ENCODE measurements around the gene MYT1. TPM values are rescaled to one million over a fixed set of nuclear protein-coding genes. Genes with fewer than 3 reads are reported as not detected.
"Not testable (repeated sequence)": the region's sequence is repeated elsewhere in the genome, so short reads cannot be mapped to it uniquely, and the experiment has no call there.

MYT1 gene
- total RNA-seq, 1 donor from 2014 or later, result not detected

DNA sequence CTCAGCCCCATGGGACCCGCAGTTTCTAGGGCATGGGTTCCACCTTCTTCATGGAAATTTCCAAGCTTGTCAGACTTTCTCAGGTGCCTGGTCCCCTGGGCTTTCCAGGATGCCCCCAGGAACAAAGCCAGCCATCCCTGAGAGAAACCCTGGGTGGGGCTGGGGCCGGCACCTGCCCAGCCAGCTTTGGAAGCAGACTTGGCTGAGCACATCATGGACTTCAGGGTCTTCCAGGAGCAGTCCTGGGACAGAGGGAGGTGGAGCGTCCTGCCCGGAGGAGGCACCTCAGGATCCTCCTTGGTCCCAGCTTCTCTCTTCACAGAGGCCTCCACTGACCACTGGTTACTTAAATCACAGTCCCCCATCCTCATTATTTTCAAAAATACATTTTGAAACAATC lies 13.5 kb downstream of the MYT1 start:
- H3K9me3 ChIP-seq, result no peaks in the 10 kb centered on the region
- H3K4me1 ChIP-seq, result no peaks in the 10 kb centered on the region
- H3K4me3 ChIP-seq, result no peak overlapping the region
- H3K27ac ChIP-seq, result no peak overlapping the region
- intact Hi-C loops (cut with DNase I), result no loop called here
- TF ChIP-seq, protein P1, sequence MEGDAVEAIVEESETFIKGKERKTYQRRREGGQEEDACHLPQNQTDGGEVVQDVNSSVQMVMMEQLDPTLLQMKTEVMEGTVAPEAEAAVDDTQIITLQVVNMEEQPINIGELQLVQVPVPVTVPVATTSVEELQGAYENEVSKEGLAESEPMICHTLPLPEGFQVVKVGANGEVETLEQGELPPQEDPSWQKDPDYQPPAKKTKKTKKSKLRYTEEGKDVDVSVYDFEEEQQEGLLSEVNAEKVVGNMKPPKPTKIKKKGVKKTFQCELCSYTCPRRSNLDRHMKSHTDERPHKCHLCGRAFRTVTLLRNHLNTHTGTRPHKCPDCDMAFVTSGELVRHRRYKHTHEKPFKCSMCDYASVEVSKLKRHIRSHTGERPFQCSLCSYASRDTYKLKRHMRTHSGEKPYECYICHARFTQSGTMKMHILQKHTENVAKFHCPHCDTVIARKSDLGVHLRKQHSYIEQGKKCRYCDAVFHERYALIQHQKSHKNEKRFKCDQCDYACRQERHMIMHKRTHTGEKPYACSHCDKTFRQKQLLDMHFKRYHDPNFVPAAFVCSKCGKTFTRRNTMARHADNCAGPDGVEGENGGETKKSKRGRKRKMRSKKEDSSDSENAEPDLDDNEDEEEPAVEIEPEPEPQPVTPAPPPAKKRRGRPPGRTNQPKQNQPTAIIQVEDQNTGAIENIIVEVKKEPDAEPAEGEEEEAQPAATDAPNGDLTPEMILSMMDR (IDR thresholded peaks at IDR 0.05), result no peak
- no peak for DNase-seq (ENCODE audit: low spot score in 2 of 2)
- no peaks in the 10 kb centered on the region for H3K27me3 ChIP-seq
- no peaks in the 10 kb centered on the region for H3K36me3 ChIP-seq

- intact Hi-C loops (cut with DNase I); H3K9me3 ChIP-seq; H3K36me3 ChIP-seq; H3K4me3 ChIP-seq; DNase-seq (ENCODE audit: low spot score in 2 of 2); H3K27ac ChIP-seq; H3K27me3 ChIP-seq; H3K4me1 ChIP-seq: not testable (repeated sequence)
Measured at GRCh38 chr20:64178925-64179324, 14.7 kb downstream of the MYT1 start.

DNA sequence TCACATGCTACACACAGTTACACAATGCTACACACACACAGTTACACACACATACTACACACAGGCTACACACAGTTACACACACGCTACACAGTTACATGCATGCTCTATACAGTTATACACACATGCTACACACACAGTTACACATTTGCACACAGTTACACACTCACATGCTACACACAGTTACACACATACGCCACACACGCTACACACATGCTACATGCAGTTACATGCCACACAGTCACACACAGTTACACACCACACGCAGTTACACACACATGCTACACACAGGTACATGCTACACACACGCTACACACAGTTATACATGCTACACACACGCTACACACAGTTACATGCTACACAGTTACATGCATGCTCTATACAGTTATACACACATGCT lies 15.6 kb downstream of the MYT1 start:
- DNase-seq (ENCODE audit: low spot score in 2 of 2), result no peak
- Histone ChIP-seq H3K4me1 (no peaks in the 10 kb centered on the region), H3K4me3 (no peak overlapping the region), H3K36me3 (no peaks in the 10 kb centered on the region), H3K27ac (no peak overlapping the region), H3K27me3 (no peaks in the 10 kb centered on the region), H3K9me3 (no peaks in the 10 kb centered on the region)
- intact Hi-C loops (cut with DNase I), result no loop called here
- TF ChIP-seq, protein P1 (IDR thresholded peaks at IDR 0.05), result no peak

DNA sequence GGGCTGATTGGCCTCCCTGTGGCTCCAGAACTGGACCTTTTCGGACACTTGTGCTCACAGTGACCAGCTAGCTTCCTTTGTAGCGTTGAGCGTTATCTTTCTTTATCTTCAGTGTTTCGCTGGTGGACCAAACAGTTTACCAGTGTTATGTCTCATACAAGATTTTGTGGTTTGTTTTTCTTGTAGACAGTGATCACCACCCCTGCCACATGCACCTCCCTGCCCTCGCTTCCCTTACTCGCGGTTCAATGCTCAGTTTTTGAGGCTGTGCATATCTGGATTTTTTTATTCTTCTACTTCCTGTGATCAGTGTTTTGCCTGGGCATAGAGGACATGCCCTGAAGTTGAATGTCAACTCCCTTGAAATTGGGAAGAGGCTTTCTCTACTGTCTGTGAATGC lies 16.4 kb downstream of the MYT1 start:
- no peak overlapping the region for H3K27ac ChIP-seq
- no peak for DNase-seq (ENCODE audit: low spot score in 2 of 2)
- TF ChIP-seq, protein P1 (IDR thresholded peaks at IDR 0.05), result no peak
- H3K4me3 ChIP-seq, result no peak overlapping the region
- intact Hi-C loops (cut with DNase I), result no loop called here
- no peaks in the 10 kb centered on the region for H3K4me1 ChIP-seq
- no peaks in the 10 kb centered on the region for H3K36me3 ChIP-seq
- H3K27me3 ChIP-seq, result no peaks in the 10 kb centered on the region
- no peaks in the 10 kb centered on the region for H3K9me3 ChIP-seq

DNA sequence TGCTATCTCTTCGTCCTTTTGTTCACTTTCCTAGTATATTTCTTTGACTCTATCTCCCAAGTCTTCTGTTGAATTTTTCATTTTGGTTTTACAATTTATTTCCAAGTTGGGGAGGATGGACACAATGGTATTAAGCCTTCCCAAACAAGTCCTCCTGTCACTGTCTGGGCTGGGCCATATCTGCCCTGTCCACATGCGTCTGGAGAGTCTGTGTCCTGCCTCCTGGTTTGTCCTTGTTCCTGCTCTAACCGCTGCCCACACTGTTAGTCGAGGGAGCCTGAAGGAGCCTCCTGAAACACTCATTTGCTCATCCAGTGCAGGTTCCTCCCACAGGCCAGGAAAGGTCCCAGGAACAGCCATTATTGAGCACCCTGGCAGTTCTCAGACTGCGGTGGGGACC lies 17.1 kb downstream of the MYT1 start:
- Histone ChIP-seq H3K27ac (no peak overlapping the region), H3K4me3 (no peak overlapping the region), H3K27me3 (no peaks in the 10 kb centered on the region), H3K36me3 (no peaks in the 10 kb centered on the region), H3K9me3 (no peaks in the 10 kb centered on the region), H3K4me1 (no peaks in the 10 kb centered on the region)
- intact Hi-C loops (cut with DNase I), result no loop called here
- TF ChIP-seq, protein P1 (IDR thresholded peaks at IDR 0.05), result no peak
- no peak for DNase-seq (ENCODE audit: low spot score in 2 of 2)

- TF ChIP-seq, protein P1 (IDR thresholded peaks at IDR 0.05), result no peak
- H3K9me3 ChIP-seq, result no peaks in the 10 kb centered on the region
- H3K27me3 ChIP-seq, result no peaks in the 10 kb centered on the region
- H3K4me3 ChIP-seq, result no peak overlapping the region
- no peaks in the 10 kb centered on the region for H3K4me1 ChIP-seq
- H3K27ac ChIP-seq, result no peak overlapping the region
- no peaks in the 10 kb centered on the region for H3K36me3 ChIP-seq
- intact Hi-C loops (cut with DNase I), result no loop called here
- DNase-seq (ENCODE audit: low spot score in 2 of 2), result no peak
Measured at GRCh38 chr20:64182146-64182865, 18.1 kb downstream of the MYT1 start.

Measured in ascending aorta (tissue), 2 donors.